Coronary artery (tissue), 2 donors: ENCODE data around the gene HS3ST5.
"Not testable (repeated sequence)": the region's sequence is repeated elsewhere in the genome, so short reads cannot be mapped to it uniquely, and the experiment has no call there.

Experiments
- DNase-seq: peaks from one replicate; pipeline ENCODE4 v3.0.0-alpha.2; 2017; ENCODE audit warnings: low spot score
- H3K27ac ChIP-seq, 2 donors: fragments of 200-600 bp; sonication (generic); one replicate each; pipeline ENCODE4 v1.5.1; 2016 to 2019
- H3K4me3 ChIP-seq: fragments of 200-600 bp; sonication (generic); 2 replicates; pipeline ENCODE4 v1.5.1; 2016; ENCODE audit warnings: mild to moderate bottlenecking, moderate library complexity
- TF ChIP-seq, protein P1 (sequence below): fragments of 200-600 bp; sonication (generic); IDR thresholded peaks from one replicate; pipeline ENCODE4 v1.5.1; 2019; ENCODE audit warnings: antibody characterized with exemption

HS3ST5 gene

GRCh38 chr6:114158411-114158810, 184.4 kb downstream of the HS3ST5 start:
- TF ChIP-seq, protein P1, sequence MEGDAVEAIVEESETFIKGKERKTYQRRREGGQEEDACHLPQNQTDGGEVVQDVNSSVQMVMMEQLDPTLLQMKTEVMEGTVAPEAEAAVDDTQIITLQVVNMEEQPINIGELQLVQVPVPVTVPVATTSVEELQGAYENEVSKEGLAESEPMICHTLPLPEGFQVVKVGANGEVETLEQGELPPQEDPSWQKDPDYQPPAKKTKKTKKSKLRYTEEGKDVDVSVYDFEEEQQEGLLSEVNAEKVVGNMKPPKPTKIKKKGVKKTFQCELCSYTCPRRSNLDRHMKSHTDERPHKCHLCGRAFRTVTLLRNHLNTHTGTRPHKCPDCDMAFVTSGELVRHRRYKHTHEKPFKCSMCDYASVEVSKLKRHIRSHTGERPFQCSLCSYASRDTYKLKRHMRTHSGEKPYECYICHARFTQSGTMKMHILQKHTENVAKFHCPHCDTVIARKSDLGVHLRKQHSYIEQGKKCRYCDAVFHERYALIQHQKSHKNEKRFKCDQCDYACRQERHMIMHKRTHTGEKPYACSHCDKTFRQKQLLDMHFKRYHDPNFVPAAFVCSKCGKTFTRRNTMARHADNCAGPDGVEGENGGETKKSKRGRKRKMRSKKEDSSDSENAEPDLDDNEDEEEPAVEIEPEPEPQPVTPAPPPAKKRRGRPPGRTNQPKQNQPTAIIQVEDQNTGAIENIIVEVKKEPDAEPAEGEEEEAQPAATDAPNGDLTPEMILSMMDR: no peak
- Histone ChIP-seq H3K27ac (no peak overlapping the region), H3K4me3 (no peak overlapping the region)
- no peak for DNase-seq

DNA sequence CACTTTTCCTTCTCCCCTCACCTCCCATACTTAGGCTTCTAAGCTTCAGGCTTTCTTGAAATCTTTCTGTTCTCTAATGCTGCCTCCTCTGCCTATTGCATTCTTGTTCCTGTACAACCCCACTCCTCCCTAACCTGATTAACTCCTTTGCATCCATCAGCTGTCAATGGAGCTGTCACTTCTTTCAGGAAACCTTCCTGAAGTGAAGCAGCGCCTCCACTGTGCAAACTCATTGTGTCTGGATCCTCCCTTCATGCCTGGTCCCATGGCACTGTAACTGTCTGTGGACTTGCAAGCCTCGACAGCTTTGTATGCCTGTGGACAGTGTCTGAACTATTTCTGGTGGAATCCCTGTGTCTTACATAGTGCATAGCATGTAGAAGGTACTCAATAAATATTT, 185.0 kb downstream of the HS3ST5 start:
- no peak for DNase-seq
- TF ChIP-seq, protein P1: no peak
- no peak overlapping the region for H3K27ac ChIP-seq
- H3K4me3 ChIP-seq: no peak overlapping the region

- no peak overlapping the region for H3K4me3 ChIP-seq
- DNase-seq: no peak
- no peak overlapping the region for H3K27ac ChIP-seq
- TF ChIP-seq, protein P1: no peak
Measured at GRCh38 chr6:114155763-114156162, 187.1 kb downstream of the HS3ST5 start.

GRCh38 chr6:114154812-114155211, 188.0 kb downstream of the HS3ST5 start:
- Histone ChIP-seq H3K4me3 (no peak overlapping the region), H3K27ac (no peak overlapping the region)
- TF ChIP-seq, protein P1: no peak
- DNase-seq: no peak

DNA sequence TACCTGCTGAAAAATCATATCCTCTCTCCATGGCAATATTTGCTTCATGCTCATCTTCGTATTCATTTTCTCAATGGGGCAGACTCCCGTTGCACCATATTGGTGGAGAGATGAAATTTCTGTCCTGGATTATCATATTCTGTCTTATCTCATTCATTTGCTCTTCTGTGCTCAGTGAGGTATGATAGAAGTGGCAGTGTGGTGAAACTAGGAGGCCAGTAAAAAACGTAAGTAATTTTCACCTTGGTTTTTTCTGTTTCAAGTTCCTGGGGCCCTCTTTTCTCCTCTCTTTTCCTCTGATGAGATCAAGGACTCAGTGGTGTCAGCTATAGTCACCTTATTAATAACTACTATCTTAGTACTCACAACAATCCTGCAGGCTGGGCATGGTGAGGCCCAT, 189.4 kb downstream of the HS3ST5 start:
- TF ChIP-seq, protein P1: no peak
- no peak for DNase-seq
- Histone ChIP-seq H3K27ac (no peak overlapping the region), H3K4me3 (no peak overlapping the region)

GRCh38 chr6:114151064-114151690, 191.6 kb downstream of the HS3ST5 start:
- Histone ChIP-seq H3K4me3 (no peak overlapping the region), H3K27ac (no peak overlapping the region)
- TF ChIP-seq, protein P1: no peak
- DNase-seq: no peak

DNA sequence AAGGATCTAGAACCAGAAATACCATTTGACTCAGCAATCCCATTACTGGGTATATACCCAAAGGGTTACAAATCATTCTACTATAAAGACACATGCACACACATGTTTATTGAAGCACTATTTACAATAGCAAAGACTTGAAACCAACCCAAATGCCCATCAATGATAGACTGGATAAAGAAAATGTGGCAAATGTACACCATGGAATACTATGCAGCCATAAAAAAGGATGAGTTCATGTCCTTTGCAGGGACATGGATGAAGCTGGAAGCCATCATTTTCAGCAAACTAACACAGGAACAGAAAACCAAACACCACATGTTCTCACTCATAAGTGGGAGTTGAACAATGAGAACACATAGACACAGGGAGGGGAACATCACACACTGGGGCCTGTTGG, 193.6 kb downstream of the HS3ST5 start:
- not testable (repeated sequence) for H3K27ac ChIP-seq, DNase-seq, H3K4me3 ChIP-seq
